ENCODE data around the gene ESPNL.

Gene ESPNL

GRCh38 chr2:238139196-238140039, 39.3 kb downstream of the ESPNL start:
- Histone ChIP-seq H3K4me1 (peaks cover 0 to 80% (median 65%) of the 10 kb centered on the region in 4 donors), H3K4me3 (peak overlapping the region; percentile 58 to 64), H3K27ac (peak overlapping the region; percentile 71 to 91), H3K36me3 (peaks cover 8 to 9% (median 8%) of the 10 kb centered on the region in 3 donors), H3K27me3 (no peaks in the 10 kb centered on the region), H3K9me3 (no peaks in the 10 kb centered on the region)
- TF ChIP-seq, protein P1, sequence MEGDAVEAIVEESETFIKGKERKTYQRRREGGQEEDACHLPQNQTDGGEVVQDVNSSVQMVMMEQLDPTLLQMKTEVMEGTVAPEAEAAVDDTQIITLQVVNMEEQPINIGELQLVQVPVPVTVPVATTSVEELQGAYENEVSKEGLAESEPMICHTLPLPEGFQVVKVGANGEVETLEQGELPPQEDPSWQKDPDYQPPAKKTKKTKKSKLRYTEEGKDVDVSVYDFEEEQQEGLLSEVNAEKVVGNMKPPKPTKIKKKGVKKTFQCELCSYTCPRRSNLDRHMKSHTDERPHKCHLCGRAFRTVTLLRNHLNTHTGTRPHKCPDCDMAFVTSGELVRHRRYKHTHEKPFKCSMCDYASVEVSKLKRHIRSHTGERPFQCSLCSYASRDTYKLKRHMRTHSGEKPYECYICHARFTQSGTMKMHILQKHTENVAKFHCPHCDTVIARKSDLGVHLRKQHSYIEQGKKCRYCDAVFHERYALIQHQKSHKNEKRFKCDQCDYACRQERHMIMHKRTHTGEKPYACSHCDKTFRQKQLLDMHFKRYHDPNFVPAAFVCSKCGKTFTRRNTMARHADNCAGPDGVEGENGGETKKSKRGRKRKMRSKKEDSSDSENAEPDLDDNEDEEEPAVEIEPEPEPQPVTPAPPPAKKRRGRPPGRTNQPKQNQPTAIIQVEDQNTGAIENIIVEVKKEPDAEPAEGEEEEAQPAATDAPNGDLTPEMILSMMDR (IDR thresholded peaks at IDR 0.05) = peak; percentile 54 to 57
- intact Hi-C loops (cut with DNase I; ENCODE audit: low total_unique reads) = loop anchor here (5.0 kb wide), 1 partner anchor 282 kb away; the partner anchor contains the start of gene RAMP1
- DNase-seq = no peak

GRCh38 chr2:238140040-238140439, 39.9 kb downstream of the ESPNL start:
- H3K9me3 ChIP-seq = no peaks in the 10 kb centered on the region
- DNase-seq = no peak
- H3K27me3 ChIP-seq = no peaks in the 10 kb centered on the region
- no peak overlapping the region for H3K27ac ChIP-seq
- H3K4me3 ChIP-seq = peak overlapping the region; percentile 58 to 64
- peaks cover 0 to 80% (median 65%) of the 10 kb centered on the region in 4 donors for H3K4me1 ChIP-seq
- peaks cover 8 to 9% (median 8%) of the 10 kb centered on the region in 3 donors for H3K36me3 ChIP-seq
- TF ChIP-seq, protein P1 (IDR thresholded peaks at IDR 0.05) = no peak
- intact Hi-C loops (cut with DNase I; ENCODE audit: low total_unique reads) = no loop called here

- H3K9me3 ChIP-seq = no peaks in the 10 kb centered on the region
- intact Hi-C loops (cut with DNase I; ENCODE audit: low total_unique reads) = no loop called here
- no peak overlapping the region for H3K27ac ChIP-seq
- peaks cover 0 to 80% (median 65%) of the 10 kb centered on the region in 4 donors for H3K4me1 ChIP-seq
- H3K4me3 ChIP-seq = no peak overlapping the region
- TF ChIP-seq, protein P1 (IDR thresholded peaks at IDR 0.05) = no peak
- peaks cover 8 to 14% (median 8%) of the 10 kb centered on the region in 3 donors for H3K36me3 ChIP-seq
- no peaks in the 10 kb centered on the region for H3K27me3 ChIP-seq
- DNase-seq = no peak
Measured at GRCh38 chr2:238140721-238141540, 40.8 kb downstream of the ESPNL start.

DNA sequence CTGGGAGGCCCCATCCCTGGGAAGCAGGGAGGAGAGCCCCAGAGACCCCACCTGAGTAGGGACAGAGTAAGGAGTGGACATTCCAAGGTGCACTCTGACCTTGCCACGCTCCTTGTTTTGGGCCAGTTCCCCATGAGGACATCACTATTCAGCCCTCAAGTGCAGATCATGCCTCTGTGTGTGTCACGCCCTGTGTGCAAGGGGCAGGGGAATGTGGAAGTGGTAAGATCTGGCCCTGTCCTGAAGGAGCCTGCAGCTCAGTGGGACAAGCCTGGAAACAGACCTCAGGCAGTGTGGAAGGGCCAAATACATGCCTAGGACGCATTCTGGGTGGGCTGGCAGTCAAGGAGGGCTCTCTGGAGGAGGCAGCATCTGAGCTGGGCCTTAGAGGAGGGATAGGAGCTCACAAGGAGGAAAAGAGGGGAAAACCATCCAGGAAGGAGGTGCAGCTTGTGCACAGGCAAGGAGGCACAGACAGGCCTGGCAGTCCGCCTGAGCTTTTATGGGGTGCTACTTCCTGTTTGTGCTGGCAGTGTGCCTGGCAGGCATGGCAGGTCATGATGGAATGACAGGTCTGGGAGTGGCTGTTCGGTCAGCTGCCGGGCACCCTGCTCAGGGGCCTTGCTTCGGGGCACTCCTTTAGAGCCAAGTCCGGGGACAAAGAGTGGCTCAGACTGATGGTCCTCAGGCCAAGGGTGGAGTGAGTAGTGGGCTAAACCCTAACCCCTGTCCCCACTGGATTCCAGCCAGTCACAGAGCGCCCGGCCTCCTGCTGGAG, 41.6 kb downstream of the ESPNL start:
- H3K27me3 ChIP-seq = no peaks in the 10 kb centered on the region
- no peak for DNase-seq
- intact Hi-C loops (cut with DNase I; ENCODE audit: low total_unique reads) = no loop called here
- peak overlapping the region in 1 of 2 donors; percentile 6 for H3K4me3 ChIP-seq
- H3K4me1 ChIP-seq = peaks cover 0 to 75% (median 63%) of the 10 kb centered on the region in 4 donors
- peak overlapping the region; percentile 3 to 60 for H3K27ac ChIP-seq
- TF ChIP-seq, protein P1 (IDR thresholded peaks at IDR 0.05) = no peak
- peaks cover 8 to 15% (median 8%) of the 10 kb centered on the region in 3 donors for H3K36me3 ChIP-seq
- no peaks in the 10 kb centered on the region for H3K9me3 ChIP-seq
